NB4 (cell line): ENCODE data around the gene SLC9B1.

Source experiments
- MYC ChIP-seq: IDR thresholded peaks from 2 replicates; pipeline ENCODE4 v1.6.1; 2011; ENCODE audit warnings: low read depth, low read length
- POLR2A ChIP-seq: IDR thresholded peaks from 2 replicates; pipeline ENCODE4 v1.6.1; 2011; ENCODE audit warnings: mild to moderate bottlenecking; ENCODE audit not compliant: insufficient read length; ENCODE audit errors: extremely low read depth
- TF ChIP-seq, protein P1 (sequence below): IDR thresholded peaks from one replicate; pipeline ENCODE4 v1.5.1; 2012; ENCODE audit warnings: low read depth, low read length
- TF ChIP-seq, protein P2 (sequence below): IDR thresholded peaks from 2 replicates; pipeline ENCODE4 v1.6.1; 2011; ENCODE audit warnings: low read depth, low read length

DNA sequence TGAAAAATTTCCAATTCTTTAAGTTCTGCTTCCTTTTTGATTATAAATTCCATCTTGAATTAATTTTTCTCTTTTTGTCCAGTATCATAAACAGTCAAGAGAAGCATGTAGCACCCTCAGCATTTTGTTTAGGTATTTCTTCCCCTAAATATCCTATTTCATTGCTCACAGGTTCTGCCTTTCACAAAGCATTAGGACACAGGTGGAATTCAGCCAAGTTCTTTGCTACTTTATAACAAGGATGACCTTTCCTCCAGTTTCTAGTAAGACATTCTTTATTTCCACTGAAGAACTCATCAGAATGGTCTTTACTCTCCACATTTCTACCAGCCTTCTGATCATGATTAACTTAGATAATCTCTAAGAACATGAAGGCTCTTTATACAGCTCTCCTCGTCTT lies 7.4 kb downstream of the SLC9B1 start:
- TF ChIP-seq, protein P1, sequence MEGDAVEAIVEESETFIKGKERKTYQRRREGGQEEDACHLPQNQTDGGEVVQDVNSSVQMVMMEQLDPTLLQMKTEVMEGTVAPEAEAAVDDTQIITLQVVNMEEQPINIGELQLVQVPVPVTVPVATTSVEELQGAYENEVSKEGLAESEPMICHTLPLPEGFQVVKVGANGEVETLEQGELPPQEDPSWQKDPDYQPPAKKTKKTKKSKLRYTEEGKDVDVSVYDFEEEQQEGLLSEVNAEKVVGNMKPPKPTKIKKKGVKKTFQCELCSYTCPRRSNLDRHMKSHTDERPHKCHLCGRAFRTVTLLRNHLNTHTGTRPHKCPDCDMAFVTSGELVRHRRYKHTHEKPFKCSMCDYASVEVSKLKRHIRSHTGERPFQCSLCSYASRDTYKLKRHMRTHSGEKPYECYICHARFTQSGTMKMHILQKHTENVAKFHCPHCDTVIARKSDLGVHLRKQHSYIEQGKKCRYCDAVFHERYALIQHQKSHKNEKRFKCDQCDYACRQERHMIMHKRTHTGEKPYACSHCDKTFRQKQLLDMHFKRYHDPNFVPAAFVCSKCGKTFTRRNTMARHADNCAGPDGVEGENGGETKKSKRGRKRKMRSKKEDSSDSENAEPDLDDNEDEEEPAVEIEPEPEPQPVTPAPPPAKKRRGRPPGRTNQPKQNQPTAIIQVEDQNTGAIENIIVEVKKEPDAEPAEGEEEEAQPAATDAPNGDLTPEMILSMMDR, result no peak
- TF ChIP-seq, protein P2, sequence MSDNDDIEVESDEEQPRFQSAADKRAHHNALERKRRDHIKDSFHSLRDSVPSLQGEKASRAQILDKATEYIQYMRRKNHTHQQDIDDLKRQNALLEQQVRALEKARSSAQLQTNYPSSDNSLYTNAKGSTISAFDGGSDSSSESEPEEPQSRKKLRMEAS, result no peak
- no peak for TF ChIP-seq MYC
- no peak for TF ChIP-seq POLR2A
